Testis (tissue), 2 donors: ENCODE measurements around the gene SIK2.

ENCODE experiments used
- POLR2A ChIP-seq: fragments of 450-650 bp; IDR thresholded peaks from one replicate; pipeline ENCODE4 v1.6.1; 2017; ENCODE audit warnings: antibody characterized with exemption, mild to moderate bottlenecking, moderate library complexity
- TF ChIP-seq, protein P1 (sequence below), 3 experiments: fragments of 450-650 bp in 2 of 3; fragments of 200-600 bp in 1 of 3; sonication (generic) in 1 of 3; IDR thresholded peaks; one replicate each; pipeline ENCODE4 v1.5.1; 2016 to 2019; ENCODE audit warnings: antibody characterized with exemption in 3 of 3, mild to moderate bottlenecking in 2 of 3, moderate library complexity in 1 of 3

DNA sequence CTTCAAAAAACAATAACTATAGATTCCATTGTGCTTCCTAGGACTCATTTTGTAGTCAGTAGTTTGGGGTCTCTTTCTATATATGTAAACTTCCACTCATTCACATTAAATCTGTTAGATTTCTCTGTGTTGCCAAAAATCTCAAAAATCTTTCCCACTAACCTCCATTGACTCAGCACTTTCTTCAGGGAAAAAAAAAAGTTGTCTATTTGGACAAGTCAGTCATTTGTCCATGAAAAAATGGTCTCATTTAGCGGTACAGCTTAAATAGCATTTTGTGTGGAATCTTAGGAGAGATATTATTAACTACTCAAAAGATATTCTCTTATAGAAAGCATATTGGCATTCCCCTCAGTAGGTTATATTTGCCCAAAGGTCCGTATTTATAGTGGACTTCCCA lies 82.0 kb downstream of the SIK2 start:
- no peak for TF ChIP-seq POLR2A
- TF ChIP-seq, protein P1, sequence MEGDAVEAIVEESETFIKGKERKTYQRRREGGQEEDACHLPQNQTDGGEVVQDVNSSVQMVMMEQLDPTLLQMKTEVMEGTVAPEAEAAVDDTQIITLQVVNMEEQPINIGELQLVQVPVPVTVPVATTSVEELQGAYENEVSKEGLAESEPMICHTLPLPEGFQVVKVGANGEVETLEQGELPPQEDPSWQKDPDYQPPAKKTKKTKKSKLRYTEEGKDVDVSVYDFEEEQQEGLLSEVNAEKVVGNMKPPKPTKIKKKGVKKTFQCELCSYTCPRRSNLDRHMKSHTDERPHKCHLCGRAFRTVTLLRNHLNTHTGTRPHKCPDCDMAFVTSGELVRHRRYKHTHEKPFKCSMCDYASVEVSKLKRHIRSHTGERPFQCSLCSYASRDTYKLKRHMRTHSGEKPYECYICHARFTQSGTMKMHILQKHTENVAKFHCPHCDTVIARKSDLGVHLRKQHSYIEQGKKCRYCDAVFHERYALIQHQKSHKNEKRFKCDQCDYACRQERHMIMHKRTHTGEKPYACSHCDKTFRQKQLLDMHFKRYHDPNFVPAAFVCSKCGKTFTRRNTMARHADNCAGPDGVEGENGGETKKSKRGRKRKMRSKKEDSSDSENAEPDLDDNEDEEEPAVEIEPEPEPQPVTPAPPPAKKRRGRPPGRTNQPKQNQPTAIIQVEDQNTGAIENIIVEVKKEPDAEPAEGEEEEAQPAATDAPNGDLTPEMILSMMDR (IDR thresholded peaks at IDR 0.05) = no peak
